K562 (cell line): Measurements from ENCODE around the gene CCDC137. TPM values are rescaled to one million over a fixed set of nuclear protein-coding genes. Genes with fewer than 3 reads are reported as not detected.

Experiments used
- ATAC-seq: fragments of 200-7000 bp; cut with Tn5 transposase; 3 replicates; pipeline ENCODE4 v1.9.1; 2020; ENCODE audit warnings: moderate library complexity
- BruUV-seq: library from RNA; stranded (reverse); fragments of 400-500 nt; replicated peaks from 2 replicates; lab custom pipeline; 2021; lab: Mats Ljungman, UMichigan
- CTCF ChIA-PET: fragments of 300-600 bp; formaldehyde crosslinking; extraction: SDS; loops from one replicate; lab custom pipeline; 2021; ENCODE audit warnings: low intra/inter-chr PET ratio; lab: Yijun Ruan, JAX
- POLR2A ChIA-PET: fragments of 300-600, 350-650 bp; sonication (Branson Sonifier 250); formaldehyde crosslinking; extraction: SDS; loops from one replicate; lab custom pipeline; 2021; ENCODE audit warnings: antibody characterized with exemption, inconsistent platforms; lab: Yijun Ruan, JAX
- DNase-seq, 4 experiments: peaks; one replicate each; pipeline versions ENCODE4 v3.0.0 to v3.0.0-alpha.2; 2011 to 2018; ENCODE audit warnings: low spot score in 3 of 4, mixed read lengths in 3 of 4; ENCODE audit errors: extremely low read depth in 1 of 4
- FAIRE-seq: peaks from 2 replicates; lab custom pipeline; 2011; peaks lifted over from hg19 to GRCh38; lab: Jason Lieb, UNC
- H2AFZ ChIP-seq: 2 replicates; pipeline ENCODE4 v1.6.0; 2011; ENCODE audit warnings: low read depth, low read length, control low read depth, inconsistent platforms
- H3K27ac ChIP-seq: fragments of 200-600 bp; 3 replicates; pipeline ENCODE4 v1.8.0; 2011; ENCODE audit warnings: low read depth, mild to moderate bottlenecking, control low read depth, inconsistent platforms, low read length, moderate library complexity, mixed read lengths; ENCODE audit errors: extremely low read depth
- H3K27me3 ChIP-seq, 2 experiments: fragments of 300-600 bp in 1 of 2; 2 replicates in 1 of 2; 3 replicates in 1 of 2; pipeline versions ENCODE4 v1.6.0 to v1.8.0; 2011; ENCODE audit warnings: inconsistent platforms in 2 of 2, low read length in 2 of 2, mild to moderate bottlenecking in 1 of 2, mixed read lengths in 1 of 2, moderate library complexity in 1 of 2; ENCODE audit not compliant: control insufficient read depth in 2 of 2, insufficient read depth in 2 of 2
- H3K36me3 ChIP-seq: fragments of 300-600 bp; 3 replicates; pipeline ENCODE4 v1.8.0; 2011; ENCODE audit warnings: mild to moderate bottlenecking, low read length, inconsistent platforms; ENCODE audit not compliant: control insufficient read depth, insufficient read depth
- H3K4me1 ChIP-seq, 2 experiments: fragments of 200-600 bp in 1 of 2; replicated peaks in 1 of 2; 2 replicates in 1 of 2; 3 replicates in 1 of 2; pipeline versions ENCODE4 v1.5.1 to v1.8.0; 2011; ENCODE audit warnings: inconsistent platforms in 2 of 2, low read length in 2 of 2, mild to moderate bottlenecking in 1 of 2, mixed read lengths in 1 of 2, moderate library complexity in 1 of 2; ENCODE audit not compliant: control insufficient read depth in 2 of 2, insufficient read depth in 2 of 2
- H3K4me2 ChIP-seq: 2 replicates; pipeline ENCODE4 v1.6.1; 2011; ENCODE audit warnings: low read length, control low read depth, inconsistent platforms, mixed read lengths; ENCODE audit not compliant: insufficient read depth
- H3K4me3 ChIP-seq: fragments of 200-600 bp; sonication (generic), shearing (Covaris generic); 2 replicates; pipeline ENCODE4 v1.5.1; 2016; ENCODE audit warnings: control low read depth, inconsistent platforms
- H3K79me2 ChIP-seq: fragments of 200-600 bp; 3 replicates; pipeline ENCODE4 v1.8.0; 2011; ENCODE audit warnings: low read length, inconsistent platforms; ENCODE audit not compliant: control insufficient read depth, insufficient read depth
- H3K9ac ChIP-seq, 2 experiments: 2 replicates each; pipeline versions ENCODE4 v1.6.0 to v1.6.1; 2011; ENCODE audit warnings: low read depth in 2 of 2, low read length in 2 of 2, control low read depth in 1 of 2, inconsistent platforms in 1 of 2, mild to moderate bottlenecking in 1 of 2, mixed read lengths in 1 of 2; ENCODE audit not compliant: insufficient read depth in 1 of 2
- H3K9me1 ChIP-seq: one replicate; pipeline ENCODE4 v1.6.0; 2011; ENCODE audit warnings: inconsistent platforms, mild to moderate bottlenecking, low read length, moderate library complexity; ENCODE audit not compliant: control insufficient read depth, insufficient read depth
- H3K9me3 ChIP-seq: replicated peaks from 2 replicates; pipeline ENCODE4 v1.5.1; 2011; ENCODE audit warnings: low read depth, low read length, inconsistent platforms; ENCODE audit not compliant: control insufficient read depth, insufficient read depth
- H4K20me1 ChIP-seq: replicated peaks from 2 replicates; pipeline ENCODE4 v1.6.1; 2011; ENCODE audit warnings: low read length, inconsistent platforms, mixed read lengths; ENCODE audit not compliant: control insufficient read depth, insufficient read depth
- ATF4 ChIP-seq: fragments of 450-650 bp; formaldehyde crosslinking; IDR thresholded peaks from 2 replicates; pipeline ENCODE4 v1.4.0; 2022; ENCODE audit warnings: mild to moderate bottlenecking, moderate library complexity
- BDP1 ChIP-seq: IDR thresholded peaks from 3 replicates; pipeline ENCODE4 v1.6.1; 2011; ENCODE audit not compliant: insufficient read length, insufficient read depth
- GATA2 ChIP-seq: sonication (generic); formaldehyde crosslinking; IDR thresholded peaks from 2 replicates; pipeline ENCODE4 v1.4.0; 2020; ENCODE audit warnings: mild to moderate bottlenecking, missing genetic modification reagents
- HDAC8 ChIP-seq: fragments of 450-650 bp; IDR thresholded peaks from 2 replicates; pipeline ENCODE4 v1.6.1; 2016; ENCODE audit warnings: mild to moderate bottlenecking, missing genetic modification characterization, moderate library complexity, missing compliant biosample characterization
- HDGF ChIP-seq: fragments of 450-650 bp; IDR thresholded peaks from 2 replicates; pipeline ENCODE4 v1.6.1; 2016
- KLF1 ChIP-seq: fragments of 450-650 bp; IDR thresholded peaks from 2 replicates; pipeline ENCODE4 v1.6.1; 2016; ENCODE audit warnings: missing genetic modification characterization, missing compliant biosample characterization
- U2AF1 ChIP-seq: fragments of 200-400 bp; formaldehyde crosslinking; optimal IDR thresholded peaks from 2 replicates; pipeline ENCODE3; 2017; ENCODE audit warnings: mild to moderate bottlenecking, low read depth, low read length, moderate library complexity
- ZBTB1 ChIP-seq: sonication (generic); formaldehyde crosslinking; IDR thresholded peaks from 2 replicates; pipeline ENCODE4 v1.8.1; 2023; ENCODE audit warnings: missing genetic modification reagents, low read depth, mild to moderate bottlenecking, borderline replicate concordance
- ZMIZ1 ChIP-seq, 2 experiments: fragments of 150-350 bp in 1 of 2; IDR thresholded peaks; 2 replicates each; pipeline ENCODE4 v1.6.1; 2012 to 2016; ENCODE audit warnings: low read depth in 2 of 2, low read length in 2 of 2, mild to moderate bottlenecking in 1 of 2, moderate library complexity in 1 of 2
- ZNF449 ChIP-seq: fragments of 250-450 bp; sonication (Bioruptor Pico); IDR thresholded peaks from 2 replicates; pipeline ENCODE4 v1.8.0; 2022; ENCODE audit warnings: moderate library complexity, mild to moderate bottlenecking, inconsistent platforms
- ZNF639 ChIP-seq, 2 experiments: fragments of 200-800 bp in 1 of 2; sonication (Bioruptor generic) in 1 of 2; sonication (generic) in 1 of 2; formaldehyde crosslinking in 1 of 2; IDR thresholded peaks in 1 of 2; conservative IDR thresholded peaks in 1 of 2; 2 replicates each; pipeline versions ENCODE4 v1.5.0 to v1.6.1; 2016 to 2020; ENCODE audit warnings: missing compliant biosample characterization in 1 of 2, missing genetic modification characterization in 1 of 2, missing genetic modification reagents in 1 of 2
- WGBS: fragments of 100-300 bp; shearing (Covaris generic); methylation state at CpG from one replicate; pipeline ENCODE4 v1.1.6; 2016; ENCODE audit warnings: low coverage, mixed read lengths; ENCODE audit not compliant: insufficient coverage; ENCODE audit errors: missing lambda C conversion rate; 5-methylcytosine and 5-hydroxymethylcytosine counted together
- in situ Hi-C: fragments of 300-500 bp; cut with MboI; formaldehyde crosslinking; loops from 4 replicates; pipeline ENCODE4 v1.15.0; 2018; ENCODE audit warnings: inconsistent platforms, mixed read lengths
- intact Hi-C: fragments of 100-400 bp; cut with micrococcal nuclease; formaldehyde crosslinking; loops from 2 replicates; pipeline ENCODE4 v1.14.2; 2022
- polyA plus RNA-seq, 8 experiments: library from polyadenylated mRNA; depleted of rRNA in 4 of 8; stranded (reverse) in 5 of 8; unstranded in 3 of 8; fragments of >200 nt; fragmentation: Nextera tagmentation in 2 of 8; fragmentation: Illumina TruSeq in 1 of 8; extraction: Ambion mirVana in 2 of 8; extraction: Trizol in 1 of 8; gene quantifications; 2 replicates each; pipeline versions ENCODE4 v1.2.1 to v1.2.3, GENCODE V29; 2011 to 2014; ENCODE audit warnings: inconsistent platforms in 1 of 8, missing spikeins in 1 of 8
- total RNA-seq, 7 experiments: library from RNA; depleted of rRNA in 6 of 7; stranded (reverse); fragments of >200 nt in 6 of 7; fragmentation: Illumina TruSeq in 2 of 7; extraction: Trizol in 2 of 7; gene quantifications; 2 replicates each; pipeline versions ENCODE4 v1.2.1 to v1.2.3, GENCODE V29; 2011 to 2021; ENCODE audit warnings: low replicate concordance in 1 of 7

CCDC137 gene
- total and polyA plus RNA-seq, 9 of the 15 experiments (the other 6 are each of a cell fraction or from before 2014, with no cell fraction given) = 2.3 to 68.1 (median 38.3) TPM

GRCh38 chr17:81665205-81666091 lies 1.1 kb upstream of the CCDC137 start (continued):
- TF ChIP-seq HDGF = no peak
- TF ChIP-seq, all 486 proteins: peak for 124

GRCh38 chr17:81666092-81666341 lies 520 bp upstream of the CCDC137 start:
- DNase-seq = no peak
- Histone ChIP-seq H2AFZ (peak overlapping the region; percentile 53; the same call in 1 of the 2 replicates), H3K27ac (peak overlapping the region; percentile 98), H4K20me1 (no peaks in the 10 kb centered on the region), H3K4me1 (peaks cover 36 to 77% of the 10 kb centered on the region in 2 experiments), H3K9me3 (no peaks in the 10 kb centered on the region), H3K79me2 (peaks cover 63% of the 10 kb centered on the region), H3K36me3 (peaks cover 51% of the 10 kb centered on the region), H3K27me3 (no peaks in the 10 kb centered on the region), H3K4me2 (peak overlapping the region; percentile 94), H3K9me1 (no peaks in the 10 kb centered on the region), H3K9ac (peak overlapping the region; percentile 99 to 100), H3K4me3 (peak overlapping the region; percentile 87)
- 1% methylated on average over 13 of the region's 16 CpGs for WGBS
- ChIA-PET POLR2A (interaction anchor here (0.8 to 1.4 kb wide), 6 partner anchors 10 to 48 kb away, joined by 4 to 9 read pairs (median 6); partner anchors contain the start of genes ARL16 and HGS), CTCF (no interaction called here)
- BruUV-seq = TSS peak; percentile 90
- in situ Hi-C loops (no loop called here), intact Hi-C loops (loop anchor here (1.0 to 5.0 kb wide), 2 partner anchors 30 to 36 kb away; partner anchors contain the start of gene MRPL12)
- ATAC-seq = no peak
- FAIRE-seq = no peak
- TF ChIP-seq ATF4 (no peak), ZBTB1 (0 out of 2 replicates have a peak, but pooled peaks have one; percentile 26), ZMIZ1 (IDR thresholded peaks at IDR 0.05; ENCODE audit: low read depth in 2 of 2, low read length in 2 of 2) (no peak), ZNF639 (CRISPR knock-in tag; conservative IDR thresholded peaks at IDR 0.05 in 1 of 2, IDR thresholded peaks at IDR 0.05 in 1 of 2) (peak in 1 of 2 experiments; percentile 40; a peak in 1 of 4 replicates), GATA2 (no peak), U2AF1 (no peak), BDP1 (no peak), ZNF449 (CRISPR knock-in tag) (no peak), HDAC8 (tag) (no peak), KLF1 (tag) (no peak)
